Neural progenitor cell (in vitro differentiated cells): ENCODE measurements around the gene EXOC4.

Experiments
- EZH2 ChIP-seq: fragments of 200-600 bp; sonication (generic); IDR thresholded peaks from 2 replicates; pipeline ENCODE4 v1.6.1; 2017; ENCODE audit warnings: antibody characterized with exemption, mild to moderate bottlenecking, moderate library complexity
- TF ChIP-seq, protein P1 (sequence below): fragments of 200-600 bp; sonication (generic); IDR thresholded peaks from 2 replicates; pipeline ENCODE4 v1.5.1; 2017; ENCODE audit warnings: antibody characterized with exemption, mild to moderate bottlenecking

DNA sequence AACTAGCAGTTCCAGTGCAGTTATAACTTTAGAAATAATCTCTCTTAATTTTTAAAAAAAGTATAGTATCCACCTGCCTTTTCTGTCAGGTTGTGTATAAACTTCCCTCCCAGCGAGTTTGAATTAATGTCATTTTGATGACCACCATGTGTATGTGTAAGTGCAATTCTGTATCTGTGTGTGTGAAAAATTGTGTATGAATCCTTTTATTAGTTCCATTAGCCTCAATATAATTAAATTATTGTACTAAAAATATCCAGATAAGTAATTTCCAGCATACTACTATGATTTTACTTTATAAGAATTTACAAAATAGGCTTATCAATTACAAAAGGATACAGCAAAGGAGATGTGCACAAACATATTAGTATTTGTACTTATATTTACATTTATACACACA, 453.1 kb downstream of the EXOC4 start:
- TF ChIP-seq EZH2 = no peak
- TF ChIP-seq, protein P1, sequence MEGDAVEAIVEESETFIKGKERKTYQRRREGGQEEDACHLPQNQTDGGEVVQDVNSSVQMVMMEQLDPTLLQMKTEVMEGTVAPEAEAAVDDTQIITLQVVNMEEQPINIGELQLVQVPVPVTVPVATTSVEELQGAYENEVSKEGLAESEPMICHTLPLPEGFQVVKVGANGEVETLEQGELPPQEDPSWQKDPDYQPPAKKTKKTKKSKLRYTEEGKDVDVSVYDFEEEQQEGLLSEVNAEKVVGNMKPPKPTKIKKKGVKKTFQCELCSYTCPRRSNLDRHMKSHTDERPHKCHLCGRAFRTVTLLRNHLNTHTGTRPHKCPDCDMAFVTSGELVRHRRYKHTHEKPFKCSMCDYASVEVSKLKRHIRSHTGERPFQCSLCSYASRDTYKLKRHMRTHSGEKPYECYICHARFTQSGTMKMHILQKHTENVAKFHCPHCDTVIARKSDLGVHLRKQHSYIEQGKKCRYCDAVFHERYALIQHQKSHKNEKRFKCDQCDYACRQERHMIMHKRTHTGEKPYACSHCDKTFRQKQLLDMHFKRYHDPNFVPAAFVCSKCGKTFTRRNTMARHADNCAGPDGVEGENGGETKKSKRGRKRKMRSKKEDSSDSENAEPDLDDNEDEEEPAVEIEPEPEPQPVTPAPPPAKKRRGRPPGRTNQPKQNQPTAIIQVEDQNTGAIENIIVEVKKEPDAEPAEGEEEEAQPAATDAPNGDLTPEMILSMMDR = no peak
